Measurements from ENCODE around the gene SMARCB1. TPM values are rescaled to one million over a fixed set of nuclear protein-coding genes. Genes with fewer than 3 reads are reported as not detected.

SMARCB1 gene
- total RNA-seq, 2 donors from 2014 or later: 136 to 148 TPM

GRCh38 chr22:23781511-23782183 is 5.1 kb upstream of the SMARCB1 start:
- H3K36me3 ChIP-seq (ENCODE audit: control insufficient read depth, insufficient read depth, low read length): no peaks in the 10 kb centered on the region
- Mint-ChIP-seq H3K4me3 (no peak overlapping the region), H3K27ac (no peak overlapping the region), H3K27me3 (ENCODE audit: insufficient read depth) (peaks cover 3% of the 10 kb centered on the region), H3K4me1 (peaks cover 5% of the 10 kb centered on the region), H3K9me3 (no peaks in the 10 kb centered on the region), H3K36me3 (ENCODE audit: low read depth) (no peaks in the 10 kb centered on the region)
- no peak overlapping the region for H3K27ac ChIP-seq (ENCODE audit: low read depth, low read length)
- no peaks in the 10 kb centered on the region for H3K27me3 ChIP-seq (ENCODE audit: control insufficient read depth, insufficient read depth, low read length, poor library complexity, severe bottlenecking)
- no peak overlapping the region for H3K9ac ChIP-seq (ENCODE audit: extremely low read depth, low read length, poor library complexity, severe bottlenecking)
- H3K4me1 ChIP-seq (ENCODE audit: control insufficient read depth, insufficient read depth, low read length): peaks cover 5% of the 10 kb centered on the region
- H3K9me3 ChIP-seq (ENCODE audit: control insufficient read depth, low read length): no peaks in the 10 kb centered on the region
- WGBS, 2 experiments (ENCODE audit: insufficient coverage in 1 of 2, insufficient read length in 1 of 2): 77 to 87% methylated on average over 10 to 14 of the region's 14 CpGs
- no peak for DNase-seq
- no peak overlapping the region for H3K4me3 ChIP-seq (ENCODE audit: low read length)
- TF ChIP-seq, protein P1, sequence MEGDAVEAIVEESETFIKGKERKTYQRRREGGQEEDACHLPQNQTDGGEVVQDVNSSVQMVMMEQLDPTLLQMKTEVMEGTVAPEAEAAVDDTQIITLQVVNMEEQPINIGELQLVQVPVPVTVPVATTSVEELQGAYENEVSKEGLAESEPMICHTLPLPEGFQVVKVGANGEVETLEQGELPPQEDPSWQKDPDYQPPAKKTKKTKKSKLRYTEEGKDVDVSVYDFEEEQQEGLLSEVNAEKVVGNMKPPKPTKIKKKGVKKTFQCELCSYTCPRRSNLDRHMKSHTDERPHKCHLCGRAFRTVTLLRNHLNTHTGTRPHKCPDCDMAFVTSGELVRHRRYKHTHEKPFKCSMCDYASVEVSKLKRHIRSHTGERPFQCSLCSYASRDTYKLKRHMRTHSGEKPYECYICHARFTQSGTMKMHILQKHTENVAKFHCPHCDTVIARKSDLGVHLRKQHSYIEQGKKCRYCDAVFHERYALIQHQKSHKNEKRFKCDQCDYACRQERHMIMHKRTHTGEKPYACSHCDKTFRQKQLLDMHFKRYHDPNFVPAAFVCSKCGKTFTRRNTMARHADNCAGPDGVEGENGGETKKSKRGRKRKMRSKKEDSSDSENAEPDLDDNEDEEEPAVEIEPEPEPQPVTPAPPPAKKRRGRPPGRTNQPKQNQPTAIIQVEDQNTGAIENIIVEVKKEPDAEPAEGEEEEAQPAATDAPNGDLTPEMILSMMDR (conservative IDR thresholded peaks at IDR 0.05): no peak

DNA sequence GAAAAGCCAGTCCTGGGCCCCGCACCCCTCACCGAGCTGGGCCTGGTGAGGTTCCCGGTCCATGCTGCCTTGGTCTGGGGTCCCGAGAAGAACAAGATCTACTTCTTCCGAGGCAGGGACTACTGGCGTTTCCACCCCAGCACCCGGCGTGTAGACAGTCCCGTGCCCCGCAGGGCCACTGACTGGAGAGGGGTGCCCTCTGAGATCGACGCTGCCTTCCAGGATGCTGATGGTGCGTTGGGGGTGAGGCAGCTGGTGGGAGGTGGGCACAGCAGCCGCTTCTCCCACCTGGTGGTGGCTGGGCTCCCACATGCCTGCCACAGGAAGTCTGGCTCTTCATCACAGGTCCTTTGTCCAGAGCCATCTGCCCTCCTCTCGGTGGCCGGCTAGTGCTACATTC is 4.5 kb upstream of the SMARCB1 start:
- Mint-ChIP-seq H3K27me3 (ENCODE audit: insufficient read depth) (peaks cover 3% of the 10 kb centered on the region), H3K36me3 (ENCODE audit: low read depth) (no peaks in the 10 kb centered on the region), H3K4me1 (peaks cover 6% of the 10 kb centered on the region), H3K4me3 (no peak overlapping the region), H3K27ac (no peak overlapping the region), H3K9me3 (no peaks in the 10 kb centered on the region)
- no peak overlapping the region for H3K4me3 ChIP-seq (ENCODE audit: low read length)
- H3K36me3 ChIP-seq (ENCODE audit: control insufficient read depth, insufficient read depth, low read length): no peaks in the 10 kb centered on the region
- no peak overlapping the region for H3K27ac ChIP-seq (ENCODE audit: low read depth, low read length)
- TF ChIP-seq, protein P1 (conservative IDR thresholded peaks at IDR 0.05): no peak
- H3K4me1 ChIP-seq (ENCODE audit: control insufficient read depth, insufficient read depth, low read length): peaks cover 5% of the 10 kb centered on the region
- no peaks in the 10 kb centered on the region for H3K9me3 ChIP-seq (ENCODE audit: control insufficient read depth, low read length)
- no peaks in the 10 kb centered on the region for H3K27me3 ChIP-seq (ENCODE audit: control insufficient read depth, insufficient read depth, low read length, poor library complexity, severe bottlenecking)
- H3K9ac ChIP-seq (ENCODE audit: extremely low read depth, low read length, poor library complexity, severe bottlenecking): no peak overlapping the region
- WGBS, 2 experiments (ENCODE audit: insufficient coverage in 1 of 2, insufficient read length in 1 of 2): 92 to 93% methylated on average over 11 to 16 of the region's 16 CpGs
- no peak for DNase-seq

GRCh38 chr22:23782703-23783102 is 4.1 kb upstream of the SMARCB1 start:
- H3K27ac ChIP-seq (ENCODE audit: low read depth, low read length): no peak overlapping the region
- TF ChIP-seq, protein P1 (conservative IDR thresholded peaks at IDR 0.05): no peak
- H3K4me1 ChIP-seq (ENCODE audit: control insufficient read depth, insufficient read depth, low read length): peaks cover 5% of the 10 kb centered on the region
- H3K36me3 ChIP-seq (ENCODE audit: control insufficient read depth, insufficient read depth, low read length): no peaks in the 10 kb centered on the region
- H3K27me3 ChIP-seq (ENCODE audit: control insufficient read depth, insufficient read depth, low read length, poor library complexity, severe bottlenecking): no peaks in the 10 kb centered on the region
- no peak for DNase-seq
- no peak overlapping the region for H3K4me3 Mint-ChIP-seq
- no peaks in the 10 kb centered on the region for H3K36me3 Mint-ChIP-seq (ENCODE audit: low read depth)
- H3K27ac Mint-ChIP-seq: no peak overlapping the region
- H3K4me3 ChIP-seq (ENCODE audit: low read length): no peak overlapping the region
- H3K9ac ChIP-seq (ENCODE audit: extremely low read depth, low read length, poor library complexity, severe bottlenecking): no peak overlapping the region
- peaks cover 7% of the 10 kb centered on the region for H3K4me1 Mint-ChIP-seq
- H3K9me3 Mint-ChIP-seq: no peaks in the 10 kb centered on the region
- 94% methylated on average over 1 of the region's 1 CpG; no CpG with 5 or more reads in 1 of the 2 experiments for WGBS, 2 experiments (ENCODE audit: insufficient coverage in 1 of 2, insufficient read length in 1 of 2)
- no peaks in the 10 kb centered on the region for H3K9me3 ChIP-seq (ENCODE audit: control insufficient read depth, low read length)
- H3K27me3 Mint-ChIP-seq (ENCODE audit: insufficient read depth): peaks cover 3% of the 10 kb centered on the region

Data from endodermal cell (in vitro differentiated cells).